Smooth muscle cell (in vitro differentiated cells): Measurements from ENCODE around the gene PRKAR1B. TPM values are rescaled to one million over a fixed set of nuclear protein-coding genes. Genes with fewer than 3 reads are reported as not detected.

Experiments
- DNase-seq: peaks from one replicate; lab custom pipeline; 2025; ENCODE audit not compliant: unreplicated experiment; lab: John Stamatoyannopoulos, UW
- H2AFZ ChIP-seq: fragments of 200-600 bp; sonication (generic); 2 replicates; pipeline ENCODE4 v1.6.0; 2016; ENCODE audit warnings: antibody characterized with exemption, low read depth, mild to moderate bottlenecking
- H3F3A ChIP-seq: fragments of 200-600 bp; sonication (generic); 2 replicates; pipeline ENCODE4 v1.6.0; 2017; ENCODE audit warnings: antibody characterized with exemption, low read depth
- H3K27ac ChIP-seq: fragments of 200-600 bp; sonication (generic); 2 replicates; pipeline ENCODE4 v1.5.1; 2016; ENCODE audit warnings: low read depth, mild to moderate bottlenecking
- H3K27me3 ChIP-seq: fragments of 200-600 bp; sonication (generic); 2 replicates; pipeline ENCODE4 v1.6.1; 2016; ENCODE audit warnings: low read depth, mild to moderate bottlenecking
- H3K36me3 ChIP-seq: fragments of 200-600 bp; sonication (generic); 2 replicates; pipeline ENCODE4 v1.5.1; 2016; ENCODE audit warnings: low read depth
- H3K4me1 ChIP-seq: fragments of 200-600 bp; sonication (generic); 2 replicates; pipeline ENCODE4 v1.5.1; 2016; ENCODE audit warnings: low read depth
- H3K4me2 ChIP-seq: fragments of 200-600 bp; sonication (generic); 2 replicates; pipeline ENCODE4 v1.6.0; 2016; ENCODE audit warnings: mild to moderate bottlenecking
- H3K4me3 ChIP-seq: fragments of 200-600 bp; sonication (generic); 2 replicates; pipeline ENCODE4 v1.5.1; 2016; ENCODE audit warnings: mild to moderate bottlenecking
- H3K79me2 ChIP-seq: fragments of 200-600 bp; sonication (generic); 2 replicates; pipeline ENCODE4 v1.6.0; 2016; ENCODE audit warnings: low read depth, mild to moderate bottlenecking
- H3K9ac ChIP-seq: fragments of 200-600 bp; sonication (generic); 2 replicates; pipeline ENCODE4 v1.6.0; 2016; ENCODE audit warnings: low read depth
- H3K9me3 ChIP-seq: fragments of 200-600 bp; sonication (generic); replicated peaks from 2 replicates; pipeline ENCODE4 v1.5.1; 2016; ENCODE audit warnings: low read depth
- H4K20me1 ChIP-seq: fragments of 200-600 bp; sonication (generic); 2 replicates; pipeline ENCODE4 v1.6.0; 2016; ENCODE audit warnings: low read depth
- WGBS: methylation state at CpG from one replicate; pipeline ENCODE4 v1.1.7; 2016; ENCODE audit warnings: low lambda C conversion rate; 5-methylcytosine and 5-hydroxymethylcytosine counted together
- polyA plus RNA-seq: library from polyadenylated mRNA; unstranded; fragments of >200 nt; fragmentation: Nextera tagmentation; extraction: Ambion mirVana; gene quantifications from 2 replicates; pipeline ENCODE4 v1.2.1, GENCODE V29; 2016
- total RNA-seq: library from RNA; depleted of rRNA; stranded (reverse); fragments of >200 nt; gene quantifications from 2 replicates; pipeline ENCODE4 v1.2.3, GENCODE V29; 2014
- TF ChIP-seq, protein P1 (sequence below): fragments of 200-600 bp; sonication (generic); IDR thresholded peaks from 2 replicates; pipeline ENCODE4 v1.5.1; 2017; ENCODE audit warnings: borderline replicate concordance, mild to moderate bottlenecking, antibody characterized with exemption; ENCODE audit not compliant: insufficient read depth, poor library complexity, severe bottlenecking

Gene PRKAR1B
- total and polyA plus RNA-seq, 2 experiments from 2014 or later, result 5.3 to 10.1 TPM

DNA sequence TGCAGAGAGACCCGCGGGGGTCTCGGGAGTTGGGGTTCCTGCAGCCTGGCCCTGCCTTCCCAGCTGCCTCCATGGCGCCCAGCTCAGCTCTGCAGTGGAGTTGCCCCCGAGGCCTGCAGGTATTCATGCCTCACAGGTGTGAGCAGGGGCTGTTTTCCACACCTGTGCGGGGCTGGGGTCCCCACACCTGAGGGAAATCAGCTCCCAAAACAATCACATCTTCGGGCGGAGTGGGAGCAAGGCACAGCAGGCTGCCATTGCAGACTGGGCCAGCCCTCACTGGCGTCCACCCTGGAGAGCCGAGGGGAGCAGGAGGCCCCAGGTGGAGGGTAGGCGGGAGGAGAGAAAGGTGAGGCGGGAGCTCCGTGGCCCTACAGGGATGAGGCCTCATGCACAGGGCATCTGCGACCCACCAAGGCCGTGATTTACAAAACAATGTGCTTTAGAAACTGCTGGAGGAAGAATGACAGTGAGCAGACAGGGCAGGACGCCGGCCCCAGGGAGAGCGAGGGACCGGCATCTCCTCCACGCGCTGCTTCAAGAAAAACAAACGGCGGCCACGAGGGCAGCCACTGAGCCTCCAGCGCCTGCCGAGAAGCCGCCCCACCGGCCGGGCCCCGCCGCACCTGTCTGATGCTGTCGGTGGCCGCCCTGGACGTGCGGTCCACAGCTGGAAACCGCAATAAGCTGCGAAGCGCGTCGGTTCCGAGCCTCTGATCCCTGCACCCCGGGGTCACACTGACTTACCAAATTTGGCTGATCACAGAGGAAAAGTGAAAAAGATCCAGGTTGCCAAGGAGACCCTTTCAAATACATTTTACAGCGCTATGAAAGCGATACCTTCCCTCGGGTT is 154.4 kb downstream of the PRKAR1B start:
- no peaks in the 10 kb centered on the region for H3K36me3 ChIP-seq
- H3K9ac ChIP-seq, result no peak overlapping the region
- H3K79me2 ChIP-seq, result no peaks in the 10 kb centered on the region
- H3K4me1 ChIP-seq, result no peaks in the 10 kb centered on the region
- H2AFZ ChIP-seq, result no peak overlapping the region
- no peak for DNase-seq
- H4K20me1 ChIP-seq, result no peaks in the 10 kb centered on the region
- H3K4me2 ChIP-seq, result no peak overlapping the region
- no peak overlapping the region for H3K27ac ChIP-seq
- WGBS, result 82% methylated on average over 43 of the region's 45 CpGs
- TF ChIP-seq, protein P1, sequence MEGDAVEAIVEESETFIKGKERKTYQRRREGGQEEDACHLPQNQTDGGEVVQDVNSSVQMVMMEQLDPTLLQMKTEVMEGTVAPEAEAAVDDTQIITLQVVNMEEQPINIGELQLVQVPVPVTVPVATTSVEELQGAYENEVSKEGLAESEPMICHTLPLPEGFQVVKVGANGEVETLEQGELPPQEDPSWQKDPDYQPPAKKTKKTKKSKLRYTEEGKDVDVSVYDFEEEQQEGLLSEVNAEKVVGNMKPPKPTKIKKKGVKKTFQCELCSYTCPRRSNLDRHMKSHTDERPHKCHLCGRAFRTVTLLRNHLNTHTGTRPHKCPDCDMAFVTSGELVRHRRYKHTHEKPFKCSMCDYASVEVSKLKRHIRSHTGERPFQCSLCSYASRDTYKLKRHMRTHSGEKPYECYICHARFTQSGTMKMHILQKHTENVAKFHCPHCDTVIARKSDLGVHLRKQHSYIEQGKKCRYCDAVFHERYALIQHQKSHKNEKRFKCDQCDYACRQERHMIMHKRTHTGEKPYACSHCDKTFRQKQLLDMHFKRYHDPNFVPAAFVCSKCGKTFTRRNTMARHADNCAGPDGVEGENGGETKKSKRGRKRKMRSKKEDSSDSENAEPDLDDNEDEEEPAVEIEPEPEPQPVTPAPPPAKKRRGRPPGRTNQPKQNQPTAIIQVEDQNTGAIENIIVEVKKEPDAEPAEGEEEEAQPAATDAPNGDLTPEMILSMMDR, result no peak
- H3K9me3 ChIP-seq, result no peaks in the 10 kb centered on the region
- H3K27me3 ChIP-seq, result no peaks in the 10 kb centered on the region
- no peak overlapping the region for H3K4me3 ChIP-seq
- H3F3A ChIP-seq, result no peaks in the 10 kb centered on the region

DNA sequence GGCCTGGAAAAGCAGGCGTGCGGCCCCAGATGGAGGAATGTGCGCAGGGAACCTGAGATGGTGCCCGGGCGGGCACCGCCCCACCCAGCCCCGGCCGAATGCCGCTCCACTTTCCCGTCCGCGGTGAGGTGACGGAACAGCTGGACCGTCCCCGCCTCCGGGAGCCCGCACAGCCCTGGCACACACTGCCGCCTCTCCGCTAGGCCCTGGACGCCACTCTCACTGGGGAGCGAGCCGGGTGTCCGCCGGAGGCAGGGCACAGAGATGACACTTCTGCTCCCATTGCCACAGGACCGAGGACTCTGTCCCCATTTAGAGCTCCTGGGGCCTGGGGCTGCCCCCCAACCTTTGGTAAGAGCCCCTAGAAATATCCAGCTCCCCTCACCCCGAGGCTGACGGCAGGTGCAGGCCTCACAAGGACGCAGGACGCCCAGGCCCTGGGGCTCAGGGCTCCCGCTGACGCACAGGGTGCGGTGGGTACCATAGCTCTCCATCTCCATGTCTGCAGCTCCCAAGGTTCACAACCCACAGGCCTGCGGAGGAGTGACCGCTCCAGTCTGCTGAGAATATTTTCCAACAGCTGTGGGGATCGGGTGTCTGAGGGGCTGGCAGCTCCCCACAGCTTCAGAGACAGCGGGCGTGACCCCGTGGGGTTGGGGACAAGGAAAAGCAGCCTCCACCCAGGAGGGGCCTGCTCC is 155.2 kb downstream of the PRKAR1B start:
- TF ChIP-seq, protein P1, result no peak
- no peaks in the 10 kb centered on the region for H3K4me1 ChIP-seq
- H3K79me2 ChIP-seq, result no peaks in the 10 kb centered on the region
- H3K27me3 ChIP-seq, result no peaks in the 10 kb centered on the region
- H3K9ac ChIP-seq, result no peak overlapping the region
- no peaks in the 10 kb centered on the region for H3K9me3 ChIP-seq
- H3K4me2 ChIP-seq, result no peak overlapping the region
- H2AFZ ChIP-seq, result no peak overlapping the region
- no peaks in the 10 kb centered on the region for H3K36me3 ChIP-seq
- no peak overlapping the region for H3K27ac ChIP-seq
- no peaks in the 10 kb centered on the region for H3F3A ChIP-seq
- H4K20me1 ChIP-seq, result no peaks in the 10 kb centered on the region
- H3K4me3 ChIP-seq, result no peak overlapping the region
- WGBS, result 94% methylated on average over 22 of the region's 38 CpGs
- no peak for DNase-seq

DNA sequence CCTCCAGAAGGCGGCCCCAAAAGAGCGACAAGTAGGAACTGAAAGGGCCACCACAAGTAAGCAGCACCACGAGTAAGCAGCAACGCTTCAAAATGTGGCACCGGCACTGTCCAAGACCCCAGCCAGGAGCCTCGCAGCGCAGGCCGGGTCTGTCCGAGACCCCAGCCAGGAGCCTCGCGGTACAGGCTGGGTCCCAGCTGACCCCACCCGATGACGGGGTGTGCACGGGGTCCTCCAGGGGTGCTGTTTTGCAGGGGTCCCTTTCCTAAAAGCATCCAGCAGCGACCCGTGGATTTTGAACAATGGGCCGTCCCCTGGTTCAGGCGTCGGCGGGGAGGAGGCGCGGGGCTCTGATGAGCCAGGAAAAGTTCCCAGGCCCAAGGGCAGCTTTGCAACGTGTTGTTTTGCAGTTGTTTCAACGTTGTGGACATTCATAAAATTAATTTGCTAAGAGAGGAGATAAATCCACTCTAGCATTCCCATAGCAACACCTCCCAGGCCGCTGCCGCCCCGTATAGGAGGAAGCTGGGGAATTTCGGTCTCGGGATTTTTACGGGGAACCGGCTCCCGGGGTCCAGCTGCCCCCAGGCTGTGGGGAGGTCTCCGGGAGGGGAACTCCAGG is 155.9 kb downstream of the PRKAR1B start:
- H4K20me1 ChIP-seq, result no peaks in the 10 kb centered on the region
- H3K9me3 ChIP-seq, result no peaks in the 10 kb centered on the region
- H3K4me1 ChIP-seq, result no peaks in the 10 kb centered on the region
- H3K27me3 ChIP-seq, result no peaks in the 10 kb centered on the region
- H3K36me3 ChIP-seq, result no peaks in the 10 kb centered on the region
- TF ChIP-seq, protein P1, result no peak
- H3K4me3 ChIP-seq, result no peak overlapping the region
- H3F3A ChIP-seq, result no peaks in the 10 kb centered on the region
- no peak overlapping the region for H3K4me2 ChIP-seq
- no peak for DNase-seq
- 90% methylated on average over 33 of the region's 33 CpGs for WGBS
- no peak overlapping the region for H2AFZ ChIP-seq
- H3K27ac ChIP-seq, result no peak overlapping the region
- no peak overlapping the region for H3K9ac ChIP-seq
- H3K79me2 ChIP-seq, result no peaks in the 10 kb centered on the region
